Measurements from ENCODE around the gene PYHIN1.

Gene PYHIN1

GRCh38 chr1:159012495-159012894 lies 81.1 kb downstream of the PYHIN1 start:
- FAIRE-seq (no peak), DNase-seq (ENCODE audit: low spot score) (no peak)

- FAIRE-seq (no peak), DNase-seq (ENCODE audit: low spot score) (no peak)
Observed at GRCh38 chr1:159014003-159014571, 82.7 kb downstream of the PYHIN1 start.

GRCh38 chr1:159014851-159015250 lies 83.5 kb downstream of the PYHIN1 start:
- DNase-seq (ENCODE audit: low spot score) (no peak), FAIRE-seq (no peak)

- DNase-seq (ENCODE audit: low spot score), result peak; percentile 85
- peak; percentile 86 for FAIRE-seq
Observed at GRCh38 chr1:159015440-159015909, 84.1 kb downstream of the PYHIN1 start.

- FAIRE-seq (no peak), DNase-seq (ENCODE audit: low spot score) (no peak)
Observed at GRCh38 chr1:159023723-159024122, 92.4 kb downstream of the PYHIN1 start.

- no peak for FAIRE-seq
- DNase-seq (ENCODE audit: low spot score), result no peak
Observed at GRCh38 chr1:159025043-159025442, 93.7 kb downstream of the PYHIN1 start.
